Liver (tissue), 9 donors: Measurements from ENCODE around the gene PNMA8B. TPM values are rescaled to one million over a fixed set of nuclear protein-coding genes. Genes with fewer than 3 reads are reported as not detected.

Experiments used
- DNase-seq: peaks from one replicate; pipeline ENCODE4 v3.0.0-alpha.2; 2017; ENCODE audit warnings: low spot score
- H3K27ac ChIP-seq, 2 donors: one replicate each; pipeline ENCODE4 v1.7.0; 2013; ENCODE audit warnings: inconsistent platforms in 2 of 2, low read length in 2 of 2, control low read depth in 1 of 2, low read depth in 1 of 2, mild to moderate bottlenecking in 1 of 2
- H3K27me3 ChIP-seq, 4 donors: one replicate each; pipeline versions ENCODE4 v1.6.1 to v1.7.0; 2013; ENCODE audit warnings: low read length in 3 of 4, inconsistent platforms in 1 of 4, mild to moderate bottlenecking in 1 of 4, moderate library complexity in 1 of 4; ENCODE audit not compliant: control insufficient read depth in 4 of 4, insufficient read depth in 4 of 4
- H3K36me3 ChIP-seq, 4 donors: one replicate each; pipeline versions ENCODE4 v1.6.1 to v1.7.0; 2013; ENCODE audit warnings: low read length in 3 of 4, mild to moderate bottlenecking in 3 of 4, low read depth in 1 of 4, moderate library complexity in 1 of 4; ENCODE audit not compliant: control insufficient read depth in 4 of 4, insufficient read depth in 3 of 4
- H3K4me1 ChIP-seq, 4 donors: one replicate each; pipeline versions ENCODE4 v1.6.1 to v1.7.0; 2013; ENCODE audit warnings: low read length in 3 of 4, mild to moderate bottlenecking in 3 of 4, moderate library complexity in 1 of 4; ENCODE audit not compliant: control insufficient read depth in 4 of 4, insufficient read depth in 4 of 4
- H3K4me3 ChIP-seq, 3 donors: one replicate each; pipeline versions ENCODE4 v1.6.1 to v1.7.0; 2013; ENCODE audit warnings: low read length in 3 of 3, control low read depth in 1 of 3, low read depth in 1 of 3, mild to moderate bottlenecking in 1 of 3
- H3K9ac ChIP-seq, 2 donors: one replicate each; pipeline ENCODE4 v1.7.0; 2013; ENCODE audit warnings: low read length in 2 of 2, mild to moderate bottlenecking in 2 of 2, moderate library complexity in 2 of 2, control low read depth in 1 of 2, low read depth in 1 of 2
- H3K9me3 ChIP-seq, 4 donors: one replicate each; pipeline versions ENCODE4 v1.6.1 to v1.7.0; 2013; ENCODE audit warnings: low read length in 3 of 4; ENCODE audit not compliant: control insufficient read depth in 4 of 4
- CTCF ChIP-seq: fragments of 150-350 bp; IDR thresholded peaks from 2 replicates; pipeline ENCODE4 v1.5.1; 2017; ENCODE audit warnings: improper control_type of control experiment, low read depth, low read length; ENCODE audit not compliant: missing input control
- EGR1 ChIP-seq, 2 donors: IDR thresholded peaks; 2 replicates each; pipeline ENCODE4 v1.6.1; 2016 to 2018; ENCODE audit warnings: antibody characterized with exemption in 2 of 2, low read depth in 2 of 2
- FOXA1 ChIP-seq: IDR thresholded peaks from 2 replicates; pipeline ENCODE4 v1.6.1; 2016; ENCODE audit warnings: antibody characterized with exemption
- FOXA2 ChIP-seq: IDR thresholded peaks from 2 replicates; pipeline ENCODE4 v1.6.1; 2016; ENCODE audit warnings: antibody characterized with exemption
- GABPA ChIP-seq, 2 donors: IDR thresholded peaks in 1 of 2; conservative IDR thresholded peaks in 1 of 2; 2 replicates each; pipeline ENCODE4 v1.6.1; 2016; ENCODE audit warnings: antibody characterized with exemption in 2 of 2, mild to moderate bottlenecking in 1 of 2, moderate library complexity in 1 of 2
- HNF4A ChIP-seq, 2 donors: conservative IDR thresholded peaks; 2 replicates each; pipeline ENCODE4 v1.6.1; 2016; ENCODE audit warnings: antibody characterized with exemption in 2 of 2, mild to moderate bottlenecking in 2 of 2
- HNF4G ChIP-seq: IDR thresholded peaks from 2 replicates; pipeline ENCODE4 v1.6.1; 2016; ENCODE audit warnings: antibody characterized with exemption
- JUND ChIP-seq, 2 donors: IDR thresholded peaks; 2 replicates each; pipeline ENCODE4 v1.6.1; 2016; ENCODE audit warnings: antibody characterized with exemption in 2 of 2
- MAX ChIP-seq: IDR thresholded peaks from 2 replicates; pipeline ENCODE4 v1.6.1; 2016; ENCODE audit warnings: antibody characterized with exemption
- NR2F2 ChIP-seq: IDR thresholded peaks from 2 replicates; pipeline ENCODE4 v1.6.1; 2016; ENCODE audit warnings: antibody characterized with exemption
- RAD21 ChIP-seq, 2 donors: IDR thresholded peaks; 2 replicates each; pipeline ENCODE4 v1.6.1; 2016; ENCODE audit warnings: antibody characterized with exemption in 2 of 2, mild to moderate bottlenecking in 2 of 2
- RXRA ChIP-seq, 2 donors: IDR thresholded peaks; 2 replicates each; pipeline ENCODE4 v1.6.1; 2017 to 2018; ENCODE audit warnings: antibody characterized with exemption in 2 of 2, mild to moderate bottlenecking in 1 of 2
- SP1 ChIP-seq: IDR thresholded peaks from 2 replicates; pipeline ENCODE4 v1.6.1; 2018; ENCODE audit warnings: antibody characterized with exemption, mild to moderate bottlenecking
- TAF1 ChIP-seq: conservative IDR thresholded peaks from 2 replicates; pipeline ENCODE4 v1.6.1; 2016; ENCODE audit warnings: antibody characterized with exemption, mild to moderate bottlenecking
- YY1 ChIP-seq: IDR thresholded peaks from 2 replicates; pipeline ENCODE4 v1.6.1; 2016; ENCODE audit warnings: antibody characterized with exemption, mild to moderate bottlenecking
- WGBS: extraction: QIAGEN DNeasy Blood & Tissue Kit; methylation state at CpG from one replicate; pipeline ENCODE4 v1.1.7; 2013; 5-methylcytosine and 5-hydroxymethylcytosine counted together
- polyA plus RNA-seq, 2 donors: library from polyadenylated mRNA; stranded (reverse) in 1 of 2; unstranded in 1 of 2; fragments of 200-250 nt in 1 of 2; fragments of >200 nt in 1 of 2; fragmentation: Nextera tagmentation in 1 of 2; extraction: Ambion mirVana in 1 of 2; gene quantifications; one replicate each; pipeline versions ENCODE4 v1.2.1 to v1.2.3, GENCODE V29; 2013 to 2015
- total RNA-seq, 2 donors: library from RNA; depleted of rRNA; stranded (reverse); fragments of >200 nt; gene quantifications; one replicate each; pipeline ENCODE4 v1.2.3, GENCODE V29; 2014
- TF ChIP-seq, protein P1 (sequence below): IDR thresholded peaks from 2 replicates; pipeline ENCODE4 v1.6.1; 2016; ENCODE audit warnings: antibody characterized with exemption
- TF ChIP-seq, protein P2 (sequence below): IDR thresholded peaks from 2 replicates; pipeline ENCODE4 v1.6.1; 2016; ENCODE audit warnings: antibody characterized with exemption, mild to moderate bottlenecking
- TF ChIP-seq, protein P3 (sequence below): IDR thresholded peaks from 2 replicates; pipeline ENCODE4 v1.6.1; 2016; ENCODE audit warnings: antibody characterized with exemption
- donor health status: healthy.
- donor health status: healthy.
- donor health status: healthy.
- donor health status: healthy.
- donor health status: healthy.

The PNMA8B gene
- total and polyA plus RNA-seq, 4 donors, result 0.15 to 0.59 (median 0.39) TPM

- H3K27me3 ChIP-seq, result no peaks in the 10 kb centered on the region
- no peak overlapping the region for H3K4me3 ChIP-seq
- WGBS, result 80% methylated on average over 6 of the region's 6 CpGs
- H3K9ac ChIP-seq, result no peak overlapping the region
- no peak for TF ChIP-seq RAD21 (IDR thresholded peaks at IDR 0.05)
- no peak for TF ChIP-seq HNF4G
- TF ChIP-seq, protein P1, sequence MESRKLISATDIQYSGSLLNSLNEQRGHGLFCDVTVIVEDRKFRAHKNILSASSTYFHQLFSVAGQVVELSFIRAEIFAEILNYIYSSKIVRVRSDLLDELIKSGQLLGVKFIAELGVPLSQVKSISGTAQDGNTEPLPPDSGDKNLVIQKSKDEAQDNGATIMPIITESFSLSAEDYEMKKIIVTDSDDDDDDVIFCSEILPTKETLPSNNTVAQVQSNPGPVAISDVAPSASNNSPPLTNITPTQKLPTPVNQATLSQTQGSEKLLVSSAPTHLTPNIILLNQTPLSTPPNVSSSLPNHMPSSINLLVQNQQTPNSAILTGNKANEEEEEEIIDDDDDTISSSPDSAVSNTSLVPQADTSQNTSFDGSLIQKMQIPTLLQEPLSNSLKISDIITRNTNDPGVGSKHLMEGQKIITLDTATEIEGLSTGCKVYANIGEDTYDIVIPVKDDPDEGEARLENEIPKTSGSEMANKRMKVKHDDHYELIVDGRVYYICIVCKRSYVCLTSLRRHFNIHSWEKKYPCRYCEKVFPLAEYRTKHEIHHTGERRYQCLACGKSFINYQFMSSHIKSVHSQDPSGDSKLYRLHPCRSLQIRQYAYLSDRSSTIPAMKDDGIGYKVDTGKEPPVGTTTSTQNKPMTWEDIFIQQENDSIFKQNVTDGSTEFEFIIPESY, result no peak
- no peak for TF ChIP-seq FOXA1
- TF ChIP-seq YY1, result no peak
- no peak for TF ChIP-seq HNF4A (conservative IDR thresholded peaks at IDR 0.05)
- no peak for TF ChIP-seq JUND (IDR thresholded peaks at IDR 0.05)
- TF ChIP-seq, protein P2, sequence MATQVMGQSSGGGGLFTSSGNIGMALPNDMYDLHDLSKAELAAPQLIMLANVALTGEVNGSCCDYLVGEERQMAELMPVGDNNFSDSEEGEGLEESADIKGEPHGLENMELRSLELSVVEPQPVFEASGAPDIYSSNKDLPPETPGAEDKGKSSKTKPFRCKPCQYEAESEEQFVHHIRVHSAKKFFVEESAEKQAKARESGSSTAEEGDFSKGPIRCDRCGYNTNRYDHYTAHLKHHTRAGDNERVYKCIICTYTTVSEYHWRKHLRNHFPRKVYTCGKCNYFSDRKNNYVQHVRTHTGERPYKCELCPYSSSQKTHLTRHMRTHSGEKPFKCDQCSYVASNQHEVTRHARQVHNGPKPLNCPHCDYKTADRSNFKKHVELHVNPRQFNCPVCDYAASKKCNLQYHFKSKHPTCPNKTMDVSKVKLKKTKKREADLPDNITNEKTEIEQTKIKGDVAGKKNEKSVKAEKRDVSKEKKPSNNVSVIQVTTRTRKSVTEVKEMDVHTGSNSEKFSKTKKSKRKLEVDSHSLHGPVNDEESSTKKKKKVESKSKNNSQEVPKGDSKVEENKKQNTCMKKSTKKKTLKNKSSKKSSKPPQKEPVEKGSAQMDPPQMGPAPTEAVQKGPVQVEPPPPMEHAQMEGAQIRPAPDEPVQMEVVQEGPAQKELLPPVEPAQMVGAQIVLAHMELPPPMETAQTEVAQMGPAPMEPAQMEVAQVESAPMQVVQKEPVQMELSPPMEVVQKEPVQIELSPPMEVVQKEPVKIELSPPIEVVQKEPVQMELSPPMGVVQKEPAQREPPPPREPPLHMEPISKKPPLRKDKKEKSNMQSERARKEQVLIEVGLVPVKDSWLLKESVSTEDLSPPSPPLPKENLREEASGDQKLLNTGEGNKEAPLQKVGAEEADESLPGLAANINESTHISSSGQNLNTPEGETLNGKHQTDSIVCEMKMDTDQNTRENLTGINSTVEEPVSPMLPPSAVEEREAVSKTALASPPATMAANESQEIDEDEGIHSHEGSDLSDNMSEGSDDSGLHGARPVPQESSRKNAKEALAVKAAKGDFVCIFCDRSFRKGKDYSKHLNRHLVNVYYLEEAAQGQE, result no peak
- no peak for TF ChIP-seq RXRA (IDR thresholded peaks at IDR 0.05)
- TF ChIP-seq TAF1, result no peak
- TF ChIP-seq, protein P3, sequence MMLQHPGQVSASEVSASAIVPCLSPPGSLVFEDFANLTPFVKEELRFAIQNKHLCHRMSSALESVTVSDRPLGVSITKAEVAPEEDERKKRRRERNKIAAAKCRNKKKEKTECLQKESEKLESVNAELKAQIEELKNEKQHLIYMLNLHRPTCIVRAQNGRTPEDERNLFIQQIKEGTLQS, result no peak
- no peak for TF ChIP-seq GABPA (IDR thresholded peaks at IDR 0.05 in 1 of 2, conservative IDR thresholded peaks at IDR 0.05 in 1 of 2)
- TF ChIP-seq SP1, result no peak
- TF ChIP-seq FOXA2, result no peak
- no peak for TF ChIP-seq MAX
- TF ChIP-seq CTCF, result no peak
- TF ChIP-seq EGR1 (IDR thresholded peaks at IDR 0.05; ENCODE audit: low read depth in 2 of 2), result no peak
- H3K4me1 ChIP-seq, result no peaks in the 10 kb centered on the region
- no peak for DNase-seq
- H3K36me3 ChIP-seq, result no peaks in the 10 kb centered on the region
- no peak overlapping the region for H3K27ac ChIP-seq
- no peaks in the 10 kb centered on the region for H3K9me3 ChIP-seq
Observed at GRCh38 chr19:46453661-46454060, 42.0 kb downstream of the PNMA8B start.

GRCh38 chr19:46452186-46452585, 43.5 kb downstream of the PNMA8B start:
- Histone ChIP-seq H3K9me3 (no peaks in the 10 kb centered on the region), H3K27ac (no peak overlapping the region), H3K36me3 (no peaks in the 10 kb centered on the region), H3K9ac (no peak overlapping the region), H3K4me3 (no peak overlapping the region), H3K4me1 (no peaks in the 10 kb centered on the region), H3K27me3 (no peaks in the 10 kb centered on the region)
- no peak for DNase-seq
- TF ChIP-seq HNF4G (no peak), FOXA1 (no peak), SP1 (no peak), JUND (IDR thresholded peaks at IDR 0.05) (no peak), NR2F2 (no peak), TAF1 (no peak), EGR1 (IDR thresholded peaks at IDR 0.05; ENCODE audit: low read depth in 2 of 2) (no peak), RAD21 (IDR thresholded peaks at IDR 0.05) (no peak), RXRA (IDR thresholded peaks at IDR 0.05) (no peak)
- TF ChIP-seq, protein P1, result no peak
- TF ChIP-seq, protein P3, result no peak
- WGBS, result 36% methylated on average over 4 of the region's 4 CpGs
